GM18505 (cell line): ENCODE data around the gene ADAMTSL3.

Source experiments
- ATAC-seq: cut with Tn5 transposase; IDR thresholded peaks from one replicate; pipeline ENCODE4 v1.9.1; 2021; ENCODE audit not compliant: unreplicated experiment
- POLR2A ChIP-seq: IDR thresholded peaks from 4 replicates; pipeline ENCODE4 v1.6.1; 2011; ENCODE audit warnings: borderline replicate concordance; ENCODE audit not compliant: insufficient read depth, insufficient read length; ENCODE audit errors: extremely low read depth

The ADAMTSL3 gene

DNA sequence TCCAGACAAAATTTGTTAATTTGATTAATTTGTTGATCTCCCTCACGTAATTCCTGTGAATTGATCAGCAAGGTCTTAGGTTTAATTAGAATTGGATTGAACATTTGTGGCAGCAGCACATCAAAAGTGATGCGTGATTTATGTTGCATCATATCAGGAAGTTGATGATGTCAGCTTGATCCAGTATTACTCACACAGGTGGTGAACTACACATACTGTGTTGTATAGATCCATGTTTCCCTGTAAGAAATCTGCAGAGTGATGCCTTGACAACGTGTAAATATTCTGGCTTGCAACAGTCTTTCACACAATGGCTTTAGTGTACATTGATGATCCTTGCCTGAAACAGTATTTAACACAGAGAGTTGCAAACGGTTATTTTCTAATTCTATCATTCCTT lies 200.4 kb downstream of the ADAMTSL3 start:
- TF ChIP-seq POLR2A = no peak
- no peak for ATAC-seq

DNA sequence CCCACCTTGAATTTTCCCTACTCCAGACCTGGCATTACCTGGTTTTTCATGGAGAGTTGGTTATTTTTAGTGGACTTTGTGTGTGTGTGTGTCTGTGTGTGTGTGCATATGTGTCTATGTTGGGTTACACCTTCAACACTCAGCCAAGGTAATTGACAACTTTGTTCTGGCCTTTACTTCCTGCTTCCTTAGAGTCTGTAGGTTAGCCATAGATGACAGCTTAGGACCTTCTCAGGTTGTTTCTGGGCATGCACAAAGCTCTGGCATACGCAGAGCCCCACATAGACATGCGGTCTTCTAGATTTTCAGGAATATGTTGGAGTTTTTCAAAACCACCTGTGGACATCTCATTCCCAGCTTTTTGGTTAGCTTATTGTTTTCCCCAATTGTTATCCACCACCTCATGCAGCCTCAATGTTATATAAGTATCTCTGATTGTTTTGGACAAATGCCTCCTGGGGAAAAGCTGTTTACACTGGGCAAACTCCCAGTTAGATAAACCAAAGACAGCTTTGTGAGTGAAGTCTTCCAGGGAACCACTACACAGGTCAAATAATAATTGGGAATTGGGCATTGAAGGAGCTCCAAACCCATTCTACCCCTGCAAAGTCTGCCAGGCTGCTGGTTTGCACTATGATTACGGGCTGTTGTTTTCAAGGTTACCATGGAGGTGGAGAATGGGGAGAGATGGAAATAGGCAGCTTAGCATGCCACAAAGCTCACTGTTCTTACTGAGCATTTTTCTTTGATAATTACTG lies 201.2 kb downstream of the ADAMTSL3 start:
- TF ChIP-seq POLR2A = no peak
- no peak for ATAC-seq

DNA sequence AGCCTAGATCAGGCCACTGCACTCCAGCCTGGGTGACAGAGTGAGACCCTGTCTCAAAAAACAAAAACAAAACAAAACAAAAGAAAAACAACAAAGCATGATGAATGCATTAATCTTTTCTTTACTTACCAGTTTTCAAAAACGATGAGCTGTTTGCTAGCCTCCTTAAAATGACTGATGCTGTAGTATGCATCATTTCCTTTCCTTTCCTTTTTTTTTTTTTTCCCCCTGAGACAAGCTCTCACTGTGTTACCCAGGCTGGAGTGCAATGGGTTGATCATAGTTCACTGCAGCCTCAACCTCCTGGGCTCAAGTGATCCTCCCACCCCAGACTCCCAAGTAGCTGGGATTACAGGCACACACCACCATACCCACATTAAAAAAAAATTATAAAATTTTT lies 202.0 kb downstream of the ADAMTSL3 start:
- TF ChIP-seq POLR2A = no peak
- no peak for ATAC-seq

DNA sequence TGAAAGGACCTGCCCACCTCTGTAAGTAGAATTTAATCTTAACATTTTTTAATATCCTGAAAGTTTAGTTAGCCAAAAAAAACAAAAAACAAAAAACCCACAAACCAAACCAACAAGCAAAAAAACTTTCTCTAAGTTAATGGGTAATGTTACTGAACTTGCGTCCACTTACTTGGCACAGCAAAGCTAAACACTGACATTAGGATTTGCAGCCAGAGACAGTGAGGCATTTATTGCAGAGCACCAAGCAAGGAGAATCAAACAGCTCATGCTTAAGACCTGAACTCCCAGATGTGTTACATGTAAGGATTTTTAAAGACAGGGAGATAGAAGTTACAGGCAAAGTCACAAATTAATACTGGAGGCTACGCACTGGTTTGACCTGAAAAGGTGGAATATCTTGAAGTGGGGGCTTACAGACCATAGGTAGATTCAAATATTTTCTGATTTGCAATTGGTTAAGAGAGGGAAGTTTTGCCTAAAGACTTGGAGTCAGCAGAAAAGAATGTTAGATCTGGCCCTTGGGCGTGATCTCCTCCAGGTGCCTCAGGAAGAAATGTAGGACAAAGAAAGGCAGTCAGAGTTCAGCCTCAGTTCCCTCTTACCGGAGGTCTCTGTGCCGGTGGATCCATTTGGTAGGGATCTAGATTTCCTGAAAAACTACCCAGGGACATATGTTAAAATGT lies 205.0 kb downstream of the ADAMTSL3 start:
- no peak for ATAC-seq

DNA sequence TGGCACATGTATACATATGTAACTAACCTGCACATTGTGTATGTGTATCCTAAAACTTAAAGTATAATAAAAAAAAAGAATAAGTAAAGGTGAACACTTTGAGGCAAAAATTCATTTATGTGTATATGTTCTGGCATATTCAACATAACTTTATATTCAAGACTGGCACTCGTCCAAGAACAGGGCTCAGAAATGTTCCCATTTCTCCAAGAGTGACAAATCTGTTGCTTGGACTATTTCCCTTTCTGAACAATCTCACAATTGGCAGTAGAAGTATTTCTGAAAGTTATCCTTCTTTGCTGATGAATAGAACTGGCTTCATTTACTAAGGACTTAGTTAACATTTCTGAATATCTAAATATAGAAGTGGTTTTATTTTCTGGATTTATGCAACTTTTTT lies 212.8 kb downstream of the ADAMTSL3 start:
- no peak for ATAC-seq
- no peak for TF ChIP-seq POLR2A

More for the DNA sequence above, 205.0 kb downstream of the ADAMTSL3 start:
- no peak for TF ChIP-seq POLR2A

DNA sequence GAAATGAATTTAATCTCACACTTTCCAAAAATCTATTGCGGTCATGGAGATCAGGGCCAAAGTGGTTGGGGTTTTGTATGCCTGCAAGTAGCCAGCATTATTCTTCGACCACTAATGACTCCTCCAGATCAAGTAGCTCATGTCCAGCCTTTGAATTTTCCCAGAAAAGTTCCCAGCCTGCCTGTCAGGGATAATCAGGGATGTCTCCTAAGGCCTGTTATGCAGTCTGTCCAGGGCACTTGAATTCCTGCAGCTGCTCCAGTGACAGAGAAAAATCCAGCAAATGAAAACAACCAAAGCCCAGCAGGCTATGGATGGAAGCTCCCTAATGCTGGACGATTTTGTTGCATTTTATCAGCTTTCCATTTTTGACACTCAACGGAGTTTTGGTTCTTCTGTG lies 215.4 kb downstream of the ADAMTSL3 start:
- no peak for TF ChIP-seq POLR2A
- no peak for ATAC-seq

DNA sequence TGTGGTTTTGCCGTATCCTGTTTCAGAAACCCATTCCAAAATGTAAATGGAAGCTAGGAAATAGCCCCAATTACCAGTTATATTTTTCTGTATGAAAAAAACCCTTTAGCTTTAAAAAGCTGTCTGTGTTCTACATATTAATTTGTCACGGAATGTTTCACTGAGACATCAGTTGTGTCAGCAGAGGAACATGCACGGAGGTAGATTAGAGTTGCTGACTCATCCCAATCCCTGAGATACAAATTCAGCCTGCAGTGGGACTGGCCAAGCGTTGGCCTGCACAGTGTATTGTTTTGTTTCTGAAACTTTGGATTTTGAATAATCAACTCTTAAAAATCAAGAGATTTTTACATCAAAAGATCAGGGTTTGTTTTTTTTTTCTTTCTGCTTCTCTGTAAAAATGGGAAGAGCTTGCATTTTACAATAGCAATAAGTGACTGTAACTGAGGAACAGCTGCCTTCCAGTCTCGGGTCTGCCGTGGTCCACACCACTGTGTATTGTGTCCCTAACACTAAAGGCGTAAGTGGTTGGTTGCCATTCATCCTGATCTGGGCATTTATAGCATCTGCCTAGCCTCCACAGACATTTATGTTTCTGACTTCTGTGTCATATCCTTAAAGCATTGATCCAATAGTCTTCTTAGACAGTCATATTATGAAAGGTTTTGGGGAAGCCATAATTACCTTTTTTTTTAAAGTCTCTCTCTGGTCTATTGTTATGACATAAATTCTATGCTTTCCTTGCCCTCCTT lies 218.1 kb downstream of the ADAMTSL3 start:
- ATAC-seq = peak; percentile 61
- no peak for TF ChIP-seq POLR2A

DNA sequence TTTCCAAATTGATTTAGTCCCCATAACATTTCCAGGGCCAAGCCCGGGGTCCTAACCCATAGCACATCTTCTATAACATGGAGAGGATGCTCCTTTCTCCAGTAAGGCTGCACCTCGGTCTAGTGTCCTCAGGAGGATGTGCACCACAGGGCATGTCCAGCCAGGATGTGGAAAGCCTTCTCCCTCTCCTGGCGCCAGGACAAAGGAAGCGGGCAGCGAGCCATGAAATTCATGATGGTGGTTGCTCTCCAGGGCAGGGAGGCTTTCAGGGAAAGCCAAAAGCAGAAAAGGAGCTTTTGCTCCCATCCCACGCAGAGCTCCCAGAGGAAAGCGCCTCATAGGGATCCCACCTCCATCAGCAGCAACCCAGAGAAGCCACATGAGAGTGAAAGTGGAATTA lies 220.0 kb downstream of the ADAMTSL3 start:
- TF ChIP-seq POLR2A = no peak
- ATAC-seq = no peak

DNA sequence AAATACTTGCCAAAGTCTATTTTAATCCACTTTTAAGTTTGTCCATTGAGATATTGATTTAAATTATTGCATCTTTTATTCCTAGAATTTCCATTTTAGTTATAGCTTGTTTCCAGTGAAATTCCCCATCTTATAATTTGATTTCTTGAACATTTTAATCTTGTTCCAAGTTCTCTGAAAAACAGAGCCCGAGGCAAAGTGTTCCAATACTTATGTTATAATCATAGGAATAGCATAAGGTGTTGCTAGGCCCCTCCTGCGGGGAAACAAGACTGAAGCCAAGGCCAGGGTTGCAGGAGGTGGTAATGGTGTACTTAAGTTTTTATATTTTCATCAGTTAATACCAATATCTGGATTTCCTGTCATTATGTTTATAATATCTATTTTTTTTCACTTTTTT lies 226.6 kb downstream of the ADAMTSL3 start:
- no peak for TF ChIP-seq POLR2A

DNA sequence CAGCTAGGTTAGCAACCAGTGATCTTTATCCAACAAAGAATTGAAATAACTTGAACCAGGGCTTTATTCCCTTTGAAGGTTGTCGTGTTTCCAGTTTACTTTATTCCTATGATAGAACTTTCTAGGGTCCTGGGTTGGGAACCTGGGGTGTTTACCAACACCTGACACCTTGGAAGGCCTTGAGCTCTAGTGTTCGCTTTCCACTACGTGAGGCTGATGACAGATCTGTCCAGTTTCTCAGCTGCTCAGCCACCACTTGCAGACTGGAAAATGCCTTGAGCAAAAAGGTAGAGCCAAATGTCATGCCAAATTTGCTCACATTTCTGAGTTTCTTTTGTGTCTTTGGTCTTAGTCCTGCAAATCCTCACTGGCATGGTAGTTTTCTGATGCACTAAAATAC lies 227.2 kb downstream of the ADAMTSL3 start:
- no peak for TF ChIP-seq POLR2A
- no peak for ATAC-seq

More for the DNA sequence above, 226.6 kb downstream of the ADAMTSL3 start:
- no peak for ATAC-seq

DNA sequence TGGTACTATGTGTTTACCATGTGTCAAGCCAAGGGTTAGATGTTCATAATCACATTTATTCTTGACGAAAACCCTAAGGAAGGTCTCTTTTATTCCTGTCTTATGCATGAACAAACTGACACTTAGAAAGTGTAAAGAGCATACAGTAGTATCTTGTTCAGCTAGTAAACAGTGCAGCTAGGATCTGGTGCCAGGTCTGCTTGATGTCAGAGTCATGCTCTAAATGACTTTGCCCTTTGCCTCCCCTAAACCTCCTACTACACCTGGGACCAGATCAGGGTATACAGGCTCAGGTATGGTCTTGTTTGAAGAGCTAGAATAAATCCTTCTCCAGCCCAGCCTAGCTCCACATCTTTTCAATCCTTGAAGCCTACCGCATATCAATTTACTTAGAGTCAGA lies 232.4 kb downstream of the ADAMTSL3 start:
- no peak for TF ChIP-seq POLR2A
- no peak for ATAC-seq

DNA sequence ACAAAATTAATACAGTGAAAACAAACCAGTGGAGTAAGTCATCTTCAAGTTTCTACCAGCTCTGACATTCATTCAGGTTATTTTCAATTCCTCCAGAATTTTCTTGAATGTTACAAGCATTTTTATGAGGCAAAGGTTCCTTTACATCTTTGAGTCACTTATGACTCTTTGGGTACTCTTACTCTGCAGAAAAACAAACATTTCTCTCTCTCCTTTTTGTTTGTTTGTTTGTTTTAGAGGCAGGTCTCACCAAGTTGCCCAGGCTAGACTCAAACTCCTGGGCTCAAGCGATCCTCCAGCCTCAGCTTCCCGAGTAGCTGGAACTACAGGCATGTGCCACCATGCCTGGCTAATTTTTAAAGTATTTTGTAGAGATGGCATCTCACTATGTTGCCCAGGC lies 233.5 kb downstream of the ADAMTSL3 start:
- no peak for TF ChIP-seq POLR2A
- ATAC-seq = no peak

DNA sequence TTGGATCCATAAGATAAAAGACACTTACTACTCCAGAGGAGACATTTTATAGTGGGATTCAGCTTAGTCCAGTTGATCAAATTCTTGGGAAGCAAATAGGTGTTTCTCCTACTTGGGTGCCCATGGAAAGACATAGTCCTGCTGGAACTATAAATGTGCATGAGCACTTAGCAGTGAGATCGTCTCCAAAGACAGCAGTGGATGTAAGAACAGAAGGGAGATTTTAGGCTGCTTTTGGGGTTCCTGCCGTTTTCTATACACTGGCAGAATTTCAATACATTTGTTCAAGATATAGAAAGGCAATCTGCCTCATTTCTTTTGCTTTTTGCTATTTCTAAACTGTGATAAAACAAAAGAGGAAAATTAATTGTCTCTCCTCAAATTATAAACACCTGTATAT lies 234.0 kb downstream of the ADAMTSL3 start:
- ATAC-seq = no peak
- TF ChIP-seq POLR2A = no peak
